Endothelial cell of umbilical vein (primary cell): ENCODE results near the gene CSRP1. TPM values are rescaled to one million over a fixed set of nuclear protein-coding genes. Genes with fewer than 3 reads are reported as not detected.

ENCODE experiments used
- BruUV-seq: library from RNA; stranded (reverse); fragments of 400-500 nt; replicated peaks from 2 replicates; lab custom pipeline; 2021; lab: Mats Ljungman, UMichigan
- CTCF ChIA-PET: fragments of 300-600, 350-600 bp; sonication (Branson Sonifier 250); formaldehyde crosslinking; loops from one replicate; lab custom pipeline; 2021; ENCODE audit warnings: antibody characterized with exemption, inconsistent platforms; lab: Charles Lee
- POLR2A ChIA-PET: fragments of 300-600, 350-600 bp; sonication (Branson Sonifier 250); formaldehyde crosslinking; loops from one replicate; lab custom pipeline; 2021; ENCODE audit warnings: antibody characterized with exemption, inconsistent platforms; lab: Charles Lee
- DNase-seq: peaks from one replicate; pipeline ENCODE4 v3.0.0-alpha.2; 2011; ENCODE audit warnings: low read depth, low spot score
- FAIRE-seq: peaks from 2 replicates; lab custom pipeline; 2011; peaks lifted over from hg19 to GRCh38; lab: Jason Lieb, UNC
- H2AFZ ChIP-seq: 2 replicates; pipeline ENCODE4 v1.6.0; 2012; ENCODE audit warnings: low read depth, low read length, control low read depth, inconsistent platforms
- H3K27ac ChIP-seq: 2 replicates; pipeline ENCODE4 v1.5.1; 2011; ENCODE audit warnings: low read depth, mild to moderate bottlenecking, control low read depth, low read length, moderate library complexity; ENCODE audit not compliant: insufficient read depth
- H3K27me3 ChIP-seq, 2 experiments: 2 replicates each; pipeline versions ENCODE4 v1.6.0 to v1.6.1; 2011; ENCODE audit warnings: low read length in 2 of 2, mixed read lengths in 1 of 2; ENCODE audit not compliant: control insufficient read depth in 2 of 2, insufficient read depth in 2 of 2
- H3K36me3 ChIP-seq, 2 experiments: 2 replicates in 1 of 2; 3 replicates in 1 of 2; pipeline ENCODE4 v1.5.1; 2011; ENCODE audit warnings: low read length in 2 of 2, mild to moderate bottlenecking in 1 of 2, moderate library complexity in 1 of 2; ENCODE audit not compliant: control insufficient read depth in 2 of 2, insufficient read depth in 2 of 2; ENCODE audit errors: extremely low read depth in 1 of 2
- H3K4me1 ChIP-seq: 3 replicates; pipeline ENCODE4 v1.5.1; 2011; ENCODE audit warnings: mild to moderate bottlenecking, low read length; ENCODE audit not compliant: control insufficient read depth, insufficient read depth; ENCODE audit errors: extremely low read depth
- H3K4me2 ChIP-seq: 2 replicates; pipeline ENCODE4 v1.6.1; 2011; ENCODE audit warnings: low read length, control low read depth, mixed read lengths; ENCODE audit not compliant: insufficient read depth
- H3K4me3 ChIP-seq, 3 experiments: fragments of 200-600 bp in 1 of 3; sonication (generic), shearing (Covaris generic) in 1 of 3; replicated peaks in 1 of 3; 2 replicates each; pipeline ENCODE4 v1.5.1; 2011 to 2016; ENCODE audit warnings: control low read depth in 3 of 3, low read length in 3 of 3, mild to moderate bottlenecking in 2 of 3, inconsistent platforms in 1 of 3, low read depth in 1 of 3, moderate library complexity in 1 of 3; ENCODE audit not compliant: insufficient read depth in 1 of 3
- H3K79me2 ChIP-seq: 2 replicates; pipeline ENCODE4 v1.6.0; 2012; ENCODE audit warnings: low read length, inconsistent platforms; ENCODE audit not compliant: control insufficient read depth, insufficient read depth
- H3K9ac ChIP-seq: replicated peaks from 2 replicates; pipeline ENCODE3; 2011; ENCODE audit warnings: low read length, control low read depth; ENCODE audit not compliant: insufficient read depth; ENCODE audit errors: extremely low read depth
- H3K9me1 ChIP-seq: replicated peaks from 3 replicates; pipeline ENCODE4 v1.6.0; 2011; ENCODE audit warnings: mild to moderate bottlenecking, low read length; ENCODE audit not compliant: control insufficient read depth, insufficient read depth; ENCODE audit errors: extremely low read depth
- H3K9me3 ChIP-seq: replicated peaks from 2 replicates; pipeline ENCODE4 v1.5.1; 2012; ENCODE audit warnings: low read length, inconsistent platforms; ENCODE audit not compliant: control insufficient read depth, insufficient read depth
- H4K20me1 ChIP-seq: replicated peaks from 2 replicates; pipeline ENCODE3; 2011; ENCODE audit warnings: mild to moderate bottlenecking, low read length; ENCODE audit not compliant: control insufficient read depth, insufficient read depth; ENCODE audit errors: extremely low read depth
- CTCF ChIP-seq, 2 donors: IDR thresholded peaks; 1 replicate in 1 of 2; 2 replicates in 1 of 2; pipeline ENCODE4 v1.5.1; 2011; ENCODE audit warnings: low read length in 2 of 2, mild to moderate bottlenecking in 2 of 2, moderate library complexity in 2 of 2, control low read depth in 1 of 2, inconsistent platforms in 1 of 2, low read depth in 1 of 2; ENCODE audit not compliant: insufficient read depth in 1 of 2; ENCODE audit errors: extremely low read depth in 1 of 2
- EZH2 ChIP-seq: IDR thresholded peaks from 2 replicates; pipeline ENCODE4 v1.6.1; 2012; ENCODE audit warnings: borderline replicate concordance, low read depth, mild to moderate bottlenecking, moderate library complexity, low read length, inconsistent platforms; ENCODE audit not compliant: severe bottlenecking
- FOS ChIP-seq: IDR thresholded peaks from 2 replicates; pipeline ENCODE4 v1.6.1; 2011; ENCODE audit warnings: mild to moderate bottlenecking, low read length, moderate library complexity, borderline replicate concordance; ENCODE audit not compliant: insufficient read depth
- GATA2 ChIP-seq: IDR thresholded peaks from 2 replicates; pipeline ENCODE4 v1.7.0; 2011; ENCODE audit warnings: low read depth, mild to moderate bottlenecking, moderate library complexity, mixed read lengths, low read length; ENCODE audit not compliant: insufficient read length, insufficient read depth
- JUN ChIP-seq: IDR thresholded peaks from 2 replicates; pipeline ENCODE4 v1.6.1; 2011; ENCODE audit warnings: borderline replicate concordance, low read depth; ENCODE audit not compliant: insufficient read length, insufficient read depth
- MAX ChIP-seq: IDR thresholded peaks from 2 replicates; pipeline ENCODE4 v1.6.1; 2011; ENCODE audit not compliant: insufficient read depth, insufficient read length
- MYC ChIP-seq: IDR thresholded peaks from one replicate; pipeline ENCODE4 v1.6.1; 2011; ENCODE audit warnings: mild to moderate bottlenecking, low read depth, low read length
- POLR2A ChIP-seq: IDR thresholded peaks from 2 replicates; pipeline ENCODE4 v1.6.1; 2012; ENCODE audit warnings: low read depth, mild to moderate bottlenecking, control low read depth, low read length
- POLR2AphosphoS5 ChIP-seq: IDR thresholded peaks from 2 replicates; pipeline ENCODE4 v1.6.1; 2012; ENCODE audit warnings: low read depth, mild to moderate bottlenecking, control low read depth, low read length, moderate library complexity; ENCODE audit not compliant: insufficient read depth
- dilution Hi-C: fragments of 300-500 bp; cut with MboI; formaldehyde crosslinking; loops from one replicate; pipeline ENCODE4 v1.15.0; 2019; ENCODE audit warnings: low sequenced_read_pairs; ENCODE audit not compliant: extremely low pct_ligation_motif_present
- intact Hi-C: fragments of 100-400 bp; cut with micrococcal nuclease; formaldehyde crosslinking; loops from one replicate; pipeline ENCODE4 v1.10.0; 2022
- polyA plus RNA-seq, 4 experiments: library from polyadenylated mRNA; depleted of rRNA in 3 of 4; stranded (reverse) in 3 of 4; unstranded in 1 of 4; fragments of >200 nt; gene quantifications; 2 replicates each; pipeline versions ENCODE4 v1.2.1 to v1.2.3, GENCODE V29; 2011 to 2012; ENCODE audit warnings: missing spikeins in 1 of 4
- total RNA-seq: library from RNA; stranded (reverse); gene quantifications from 2 replicates; pipeline ENCODE4 v1.2.3, GENCODE V29; 2021

The CSRP1 gene
- total and polyA plus RNA-seq, 2 donors (not counting 3 experiments of a cell fraction or from before 2014, with no cell fraction given): 393 to 510 TPM

- Histone ChIP-seq H3K9me1 (no peaks in the 10 kb centered on the region), H3K27me3 (no peaks in the 10 kb centered on the region), H3K9me3 (no peaks in the 10 kb centered on the region), H3K4me3 (no peak overlapping the region), H3K4me1 (peaks cover 83% of the 10 kb centered on the region), H3K36me3 (peaks cover 7 to 13% of the 10 kb centered on the region in 2 experiments), H3K79me2 (peaks cover 40% of the 10 kb centered on the region), H4K20me1 (no peaks in the 10 kb centered on the region), H2AFZ (no peak overlapping the region), H3K4me2 (peak overlapping the region; percentile 68), H3K27ac (peak overlapping the region; percentile 90), H3K9ac (peak overlapping the region; percentile 14)
- POLR2A ChIA-PET: interaction anchor here (0.5 to 7.3 kb wide), 3 partner anchors 15 to 471 kb away, joined by 3 to 124 read pairs (median 8); partner anchors contain the start of gene CSRP1
- CTCF ChIA-PET: interaction anchor here (1.0 to 28.3 kb wide), 5 partner anchors 9 to 54 kb away, joined by 3 to 1317 read pairs (median 4); partner anchors contain the start of gene CSRP1
- TSS peak; percentile 51 for BruUV-seq
- FAIRE-seq (no peak), DNase-seq (peak; percentile 30)
- TF ChIP-seq JUN (no peak), POLR2A (no peak), CTCF (IDR thresholded peaks at IDR 0.05; ENCODE audit: extremely low read depth in 1 of 2, insufficient read depth in 1 of 2, low read depth in 1 of 2, low read length in 2 of 2) (no peak), MAX (no peak), FOS (no peak), POLR2AphosphoS5 (no peak), MYC (no peak), GATA2 (no peak), EZH2 (no peak)
- dilution Hi-C loops (no loop called here), intact Hi-C loops (loop anchor here (1.0 kb wide), 1 partner anchor 14 kb away; no protein-coding TSS in a partner anchor)
These were observed 17.2 kb downstream of the CSRP1 start for GRCh38 chr1:201489643-201490261.
